ENCODE results near the gene MAP1B. TPM values are rescaled to one million over a fixed set of nuclear protein-coding genes. Genes with fewer than 3 reads are reported as not detected.
A peak's percentile ranks its signal among the peaks of the same experiment; 100 is the strongest.

Gene MAP1B
- total and polyA plus RNA-seq, 2 of the 4 experiments (the other 2 are of a cell fraction) = 41.1 to 183 TPM

GRCh38 chr5:72057816-72058215 is 49.5 kb upstream of the MAP1B start (continued):
- TF ChIP-seq CTCF (conservative IDR thresholded peaks at IDR 0.05; ENCODE audit: low read depth, low read length) = no peak
- no peak for TF ChIP-seq NFE2L2 (IDR thresholded peaks at IDR 0.05; ENCODE audit: low read depth, low read length)
- no peak for TF ChIP-seq CHD1 (IDR thresholded peaks at IDR 0.05; ENCODE audit: low read depth, low read length)

DNA sequence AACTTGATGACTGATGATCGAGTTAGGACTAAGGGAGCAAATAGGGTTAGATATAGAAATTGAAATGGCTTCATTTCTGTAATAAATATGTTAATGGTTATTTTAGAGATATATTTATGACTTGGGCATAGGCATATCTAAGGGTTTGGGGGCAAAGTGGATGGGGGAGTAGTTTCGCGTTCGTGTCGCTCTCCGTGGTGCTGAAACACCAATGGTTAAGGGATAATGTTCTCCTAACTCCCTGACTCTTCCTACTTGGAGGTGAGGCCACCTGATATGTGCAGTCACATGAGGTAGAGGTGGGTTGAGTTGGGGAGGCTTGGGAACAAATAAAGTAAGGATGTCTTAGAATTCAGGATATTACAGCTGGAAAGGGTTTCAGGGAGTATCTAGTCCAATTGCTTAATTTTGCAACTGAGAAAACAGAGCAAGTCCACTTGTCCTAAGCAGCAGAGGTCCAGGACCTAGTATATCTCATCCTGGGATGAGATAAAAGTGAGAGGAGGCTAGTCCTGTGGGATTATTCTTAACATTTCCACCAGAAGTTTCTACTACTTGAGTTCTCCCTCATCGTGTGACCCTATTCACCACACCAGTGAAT is 44.0 kb upstream of the MAP1B start:
- dilution Hi-C loops (cut with HindIII; ENCODE audit: low sequenced_read_pairs, unreplicated experiment) = no loop called here
- Histone ChIP-seq H3K9me3 (ENCODE audit: control insufficient read depth, insufficient read depth, low read length) (no peaks in the 10 kb centered on the region), H4K8ac (ENCODE audit: low read depth in 2 of 2, low read length in 2 of 2) (no peak overlapping the region), H2BK20ac (ENCODE audit: low read depth, low read length) (no peak overlapping the region), H4K5ac (ENCODE audit: low read depth, low read length) (no peak overlapping the region), H2BK5ac (ENCODE audit: low read depth, low read length, poor library complexity, severe bottlenecking) (no peak overlapping the region), H4K20me1 (ENCODE audit: insufficient read depth, low read length) (no peaks in the 10 kb centered on the region), H3K4me3 (ENCODE audit: insufficient read depth, low read depth, low read length) (no peak overlapping the region), H3K36me3 (ENCODE audit: control insufficient read depth, insufficient read depth, low read length) (no peaks in the 10 kb centered on the region), H4K91ac (ENCODE audit: insufficient read depth, low read depth, low read length) (no peak overlapping the region), H3K56ac (ENCODE audit: extremely low read depth, insufficient read depth, low read length) (no peak overlapping the region), H3K27me3 (ENCODE audit: control insufficient read depth, insufficient read depth, low read length) (peaks cover 8% of the 10 kb centered on the region), H2AFZ (replicated peaks; ENCODE audit: low read length, poor library complexity) (no peak overlapping the region), H3K9ac (ENCODE audit: low read depth, low read length) (no peak overlapping the region), H3K4me2 (ENCODE audit: low read depth, low read length) (no peak overlapping the region), H2AK5ac (ENCODE audit: low read depth, low read length) (no peak overlapping the region), H3K23ac (ENCODE audit: low read depth, low read length) (no peak overlapping the region), H3K9me1 (ENCODE audit: insufficient read depth, low read length) (peaks cover 12% of the 10 kb centered on the region), H3K79me1 (ENCODE audit: low read depth in 1 of 2, low read length in 2 of 2) (0 out of 4 replicates have a peak, but pooled peaks cover 0 to 4% of the 10 kb centered on the region in 2 experiments), H3K18ac (ENCODE audit: low read depth, low read length) (no peak overlapping the region), H3K4me1 (ENCODE audit: control insufficient read depth, insufficient read depth, low read length) (peaks cover 13% of the 10 kb centered on the region), H3K4ac (ENCODE audit: low read depth, low read length) (no peak overlapping the region), H3K14ac (replicated peaks; ENCODE audit: low read depth, low read length) (no peak overlapping the region), H2BK15ac (ENCODE audit: low read depth, low read length) (no peak overlapping the region), H2BK120ac (ENCODE audit: low read depth, low read length) (no peak overlapping the region), H3K27ac (ENCODE audit: insufficient read depth, low read length) (no peak overlapping the region), H2AK9ac (replicated peaks; ENCODE audit: low read depth, low read length, poor library complexity) (no peak overlapping the region)
- WGBS, 2 experiments (ENCODE audit: extremely low coverage in 2 of 2, insufficient read length in 1 of 2) = no CpG with 5 or more reads among the region's 7 CpGs
- intact Hi-C loops (cut with micrococcal nuclease) = no loop called here
- ChIA-PET POLR2A (ENCODE audit: unreplicated experiment) (no interaction called here), CTCF (no interaction called here)
- no TSS peak for BruUV-seq (replicated peaks)
- TF ChIP-seq NFE2L2 (IDR thresholded peaks at IDR 0.05; ENCODE audit: low read depth, low read length) (no peak), FOS (IDR thresholded peaks at IDR 0.05; ENCODE audit: low read depth, low read length) (no peak), MXI1 (IDR thresholded peaks at IDR 0.05; ENCODE audit: borderline replicate concordance, low read depth, low read length) (no peak), RFX5 (IDR thresholded peaks at IDR 0.05; ENCODE audit: low read depth, low read length) (no peak), CTCF (conservative IDR thresholded peaks at IDR 0.05; ENCODE audit: low read depth, low read length) (no peak), ELK1 (IDR thresholded peaks at IDR 0.05; ENCODE audit: borderline replicate concordance, low read depth, low read length) (no peak), RAD21 (IDR thresholded peaks at IDR 0.05; ENCODE audit: low read length) (no peak), USF2 (IDR thresholded peaks at IDR 0.05; ENCODE audit: low read depth, low read length) (no peak)
- in situ Hi-C loops (cut with MboI; ENCODE audit: low sequenced_read_pairs) = no loop called here
- DNase-seq (peak; percentile 36), ATAC-seq (ENCODE audit: low read depth) (no peak)
